Coronary artery (tissue), 2 donors: ENCODE data around the gene CDT1.

Experiments
- DNase-seq: peaks from one replicate; pipeline ENCODE4 v3.0.0-alpha.2; 2017; ENCODE audit warnings: low spot score
- H3K27ac ChIP-seq, 2 donors: fragments of 200-600 bp; sonication (generic); one replicate each; pipeline ENCODE4 v1.5.1; 2016 to 2019
- H3K4me3 ChIP-seq: fragments of 200-600 bp; sonication (generic); 2 replicates; pipeline ENCODE4 v1.5.1; 2016; ENCODE audit warnings: mild to moderate bottlenecking, moderate library complexity
- TF ChIP-seq, protein P1 (sequence below): fragments of 200-600 bp; sonication (generic); IDR thresholded peaks from one replicate; pipeline ENCODE4 v1.5.1; 2019; ENCODE audit warnings: antibody characterized with exemption

CDT1 gene

DNA sequence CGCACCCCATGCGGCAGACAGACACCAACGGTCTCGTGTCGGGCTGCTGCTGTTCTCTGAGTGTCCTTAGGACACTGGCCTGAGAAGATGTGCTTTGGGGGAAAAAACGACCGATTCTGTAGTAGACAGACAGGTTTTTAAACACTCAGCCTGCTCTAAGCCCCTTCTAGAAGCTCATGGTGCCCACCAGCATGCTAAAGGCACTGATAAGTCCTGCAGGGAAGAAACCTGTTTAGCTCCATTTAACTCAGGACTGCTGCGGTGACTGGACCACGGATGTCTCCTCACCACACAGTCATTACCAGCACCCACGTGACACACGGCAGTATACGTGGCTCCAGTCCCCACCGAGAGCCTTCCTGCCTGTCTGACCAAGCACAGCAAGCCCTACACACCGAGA is 27.2 kb downstream of the CDT1 start:
- DNase-seq, result no peak
- Histone ChIP-seq H3K27ac (no peak overlapping the region), H3K4me3 (no peak overlapping the region)
- TF ChIP-seq, protein P1, sequence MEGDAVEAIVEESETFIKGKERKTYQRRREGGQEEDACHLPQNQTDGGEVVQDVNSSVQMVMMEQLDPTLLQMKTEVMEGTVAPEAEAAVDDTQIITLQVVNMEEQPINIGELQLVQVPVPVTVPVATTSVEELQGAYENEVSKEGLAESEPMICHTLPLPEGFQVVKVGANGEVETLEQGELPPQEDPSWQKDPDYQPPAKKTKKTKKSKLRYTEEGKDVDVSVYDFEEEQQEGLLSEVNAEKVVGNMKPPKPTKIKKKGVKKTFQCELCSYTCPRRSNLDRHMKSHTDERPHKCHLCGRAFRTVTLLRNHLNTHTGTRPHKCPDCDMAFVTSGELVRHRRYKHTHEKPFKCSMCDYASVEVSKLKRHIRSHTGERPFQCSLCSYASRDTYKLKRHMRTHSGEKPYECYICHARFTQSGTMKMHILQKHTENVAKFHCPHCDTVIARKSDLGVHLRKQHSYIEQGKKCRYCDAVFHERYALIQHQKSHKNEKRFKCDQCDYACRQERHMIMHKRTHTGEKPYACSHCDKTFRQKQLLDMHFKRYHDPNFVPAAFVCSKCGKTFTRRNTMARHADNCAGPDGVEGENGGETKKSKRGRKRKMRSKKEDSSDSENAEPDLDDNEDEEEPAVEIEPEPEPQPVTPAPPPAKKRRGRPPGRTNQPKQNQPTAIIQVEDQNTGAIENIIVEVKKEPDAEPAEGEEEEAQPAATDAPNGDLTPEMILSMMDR, result no peak

DNA sequence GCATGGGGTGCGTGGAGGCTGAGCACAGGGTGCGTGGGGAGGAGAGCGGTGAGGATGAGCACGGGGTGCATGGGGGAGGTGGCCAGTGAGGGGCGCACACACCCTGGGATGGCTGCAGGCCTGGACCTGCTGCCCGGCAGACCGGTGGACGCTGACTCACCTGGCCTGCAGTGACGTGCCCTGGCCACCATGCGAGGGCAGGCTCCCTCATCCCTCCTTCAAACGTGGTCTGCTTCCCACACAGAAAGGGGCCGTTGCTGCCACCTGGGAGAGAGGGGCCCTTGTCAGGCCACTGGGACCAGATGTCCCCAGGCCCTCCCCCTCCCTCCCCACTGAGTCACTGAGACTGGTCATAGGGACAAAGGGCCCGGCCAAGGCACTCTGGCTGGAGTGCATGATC is 28.2 kb downstream of the CDT1 start:
- no peak overlapping the region for H3K4me3 ChIP-seq
- H3K27ac ChIP-seq, result no peak overlapping the region
- TF ChIP-seq, protein P1, result no peak
- no peak for DNase-seq

DNA sequence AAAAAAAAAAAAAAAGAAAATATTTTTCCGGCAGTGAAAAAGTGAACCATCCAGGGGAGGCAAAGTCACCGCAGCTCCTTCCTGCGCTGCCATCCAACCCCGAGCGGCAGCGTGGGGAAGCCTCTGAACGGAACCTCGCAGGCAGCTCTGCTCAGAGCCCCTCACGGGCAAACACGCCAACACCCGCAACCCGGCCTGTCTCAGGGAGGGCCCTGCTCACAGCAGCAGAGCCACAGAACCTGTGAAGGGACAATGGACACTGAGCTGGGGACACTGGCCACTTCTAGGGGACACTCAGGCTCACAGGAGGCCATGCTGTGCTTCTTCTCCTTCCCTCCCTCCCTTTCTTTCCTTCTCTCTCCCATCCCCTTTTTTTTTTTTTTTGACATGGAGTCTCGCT is 29.5 kb downstream of the CDT1 start:
- TF ChIP-seq, protein P1, result no peak

DNA sequence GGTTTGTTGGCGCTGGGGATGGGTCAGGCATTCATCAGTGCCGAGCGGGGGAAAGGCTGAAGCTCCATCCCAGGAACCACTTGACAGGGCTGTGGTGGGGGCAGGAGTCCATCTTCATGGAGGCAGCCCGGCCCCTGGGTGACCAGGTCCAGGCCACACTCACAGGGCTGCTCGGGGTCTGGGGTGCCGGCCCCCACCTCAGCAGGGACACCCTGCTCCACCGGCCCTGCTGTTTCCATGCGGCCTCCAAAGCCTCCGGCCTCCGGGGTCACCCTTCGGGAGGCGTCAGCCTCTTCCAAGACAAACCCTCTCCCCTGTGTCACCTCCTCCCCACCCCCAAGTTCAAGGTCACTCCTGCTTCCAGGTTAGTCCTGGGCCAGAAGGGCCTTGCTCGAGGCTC is 31.1 kb downstream of the CDT1 start:
- TF ChIP-seq, protein P1, result no peak

More for the DNA sequence above, 29.5 kb downstream of the CDT1 start:
- no peak for DNase-seq
- H3K4me3 ChIP-seq, result no peak overlapping the region
- H3K27ac ChIP-seq, result no peak overlapping the region

DNA sequence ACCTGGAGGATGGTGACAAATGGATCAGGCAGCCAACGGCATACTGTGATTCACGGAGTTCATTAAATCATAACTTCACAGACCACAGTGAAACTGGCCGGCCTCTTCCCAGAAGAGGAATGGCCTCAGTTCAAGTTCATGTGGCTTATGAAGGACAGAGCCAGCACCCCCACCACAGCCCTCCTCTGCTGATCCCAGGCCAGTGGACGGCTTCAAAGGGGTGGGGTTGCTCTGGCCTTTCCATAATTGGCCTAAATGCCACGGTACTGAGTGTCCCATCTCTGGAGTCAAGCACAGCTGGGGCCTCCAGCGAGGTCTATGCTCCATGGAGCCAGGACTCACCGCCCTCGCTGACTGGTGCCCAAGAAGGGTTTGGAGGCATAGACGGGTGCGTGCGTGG is 31.8 kb downstream of the CDT1 start:
- TF ChIP-seq, protein P1, result no peak
- no peak overlapping the region for H3K4me3 ChIP-seq
- no peak for DNase-seq
- H3K27ac ChIP-seq, result peak overlapping the region in 1 of 2 donors; percentile 68

More for the DNA sequence above, 31.1 kb downstream of the CDT1 start:
- no peak for DNase-seq
- H3K4me3 ChIP-seq, result no peak overlapping the region
- H3K27ac ChIP-seq, result peak overlapping the region in 1 of 2 donors; percentile 68

DNA sequence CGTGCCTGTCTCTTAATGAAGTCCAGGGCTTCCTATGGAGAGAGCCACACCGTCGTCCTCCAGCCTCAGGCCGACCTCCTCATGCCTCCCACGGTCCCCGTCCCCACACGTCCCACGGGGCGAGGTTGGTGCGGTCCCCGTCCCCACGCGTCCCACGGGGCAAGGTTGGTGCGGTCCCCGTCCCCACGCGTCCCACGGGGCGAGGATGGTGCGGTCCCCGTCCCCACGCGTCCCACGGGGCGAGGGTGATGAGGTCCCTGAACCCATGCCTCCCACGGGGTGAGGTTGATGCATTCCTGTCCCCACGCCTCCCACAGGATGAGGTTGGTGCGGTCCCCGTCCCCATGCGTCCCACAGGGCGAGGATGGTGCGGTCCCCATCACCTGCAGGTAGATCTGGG is 32.2 kb downstream of the CDT1 start:
- Histone ChIP-seq H3K4me3 (no peak overlapping the region), H3K27ac (peak overlapping the region in 1 of 2 donors; percentile 68)
- TF ChIP-seq, protein P1, result no peak
- DNase-seq, result no peak

DNA sequence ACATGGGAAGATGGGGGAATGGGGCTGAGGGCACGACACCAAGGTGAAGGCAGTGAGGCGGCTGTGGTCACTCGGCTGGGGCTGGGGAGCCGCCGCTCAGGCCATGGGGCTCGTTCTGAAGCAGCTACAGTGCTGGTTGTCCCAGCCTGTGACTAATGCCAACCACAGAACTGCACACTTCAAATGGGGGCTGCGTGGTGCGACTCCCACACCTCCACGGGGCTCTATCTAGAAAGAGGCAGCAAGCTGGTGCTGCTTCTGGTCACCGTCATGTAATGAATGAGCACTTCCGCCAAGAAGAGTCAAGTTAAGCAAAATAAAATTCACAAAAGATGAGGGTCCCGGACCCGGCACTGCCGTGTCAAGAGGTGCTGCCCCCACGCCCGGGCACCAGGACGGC is 33.2 kb downstream of the CDT1 start:
- no peak for DNase-seq
- TF ChIP-seq, protein P1, result no peak
- H3K27ac ChIP-seq, result no peak overlapping the region
- no peak overlapping the region for H3K4me3 ChIP-seq
